Vagina (tissue), 2 donors: ENCODE data around the gene KRT81.

Experiments used
- CTCF ChIP-seq, 3 experiments: fragments of 450-650 bp in 2 of 3; fragments of 200-600 bp in 1 of 3; sonication (generic) in 1 of 3; IDR thresholded peaks; one replicate each; pipeline ENCODE4 v1.5.1; 2017 to 2019; ENCODE audit warnings: antibody characterized with exemption in 3 of 3, mild to moderate bottlenecking in 2 of 3, moderate library complexity in 2 of 3
- POLR2A ChIP-seq, 2 donors: fragments of 450-650 bp; IDR thresholded peaks; one replicate each; pipeline ENCODE4 v1.6.1; 2017; ENCODE audit warnings: antibody characterized with exemption in 2 of 2, mild to moderate bottlenecking in 2 of 2, moderate library complexity in 2 of 2

GRCh38 chr12:52313926-52314325 lies 22.6 kb upstream of the KRT81 start:
- TF ChIP-seq POLR2A (IDR thresholded peaks at IDR 0.05) (no peak), CTCF (IDR thresholded peaks at IDR 0.05) (no peak)
